HG03196 (cell line): ENCODE measurements around the gene TMEM91.
"Not testable (repeated sequence)": the region's sequence is repeated elsewhere in the genome, so short reads cannot be mapped to it uniquely, and the experiment has no call there.

ENCODE experiments used
- ATAC-seq: cut with Tn5 transposase; IDR thresholded peaks from one replicate; pipeline ENCODE4 v1.9.1; 2021; ENCODE audit not compliant: unreplicated experiment

TMEM91 gene

DNA sequence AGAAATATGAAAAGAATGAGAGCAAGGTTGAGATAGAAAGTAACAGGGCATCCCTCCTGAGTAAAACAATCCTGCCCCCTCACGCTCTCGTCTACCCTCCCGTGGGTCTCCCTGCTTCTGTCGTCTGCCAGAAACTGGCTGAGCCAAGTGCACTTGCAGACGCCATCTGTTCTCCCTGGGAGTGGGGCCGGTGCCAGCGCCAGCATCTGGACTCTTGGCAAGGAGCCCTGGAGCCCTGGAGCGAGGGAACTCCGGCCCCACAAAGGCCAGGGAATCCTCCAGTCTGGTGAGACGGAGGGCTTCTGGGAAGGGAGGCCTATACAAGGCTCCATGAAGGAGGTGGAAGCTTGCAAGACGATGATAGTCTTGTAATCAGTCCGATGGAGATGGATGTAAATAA, 2.3 kb upstream of the TMEM91 start:
- ATAC-seq: no peak

DNA sequence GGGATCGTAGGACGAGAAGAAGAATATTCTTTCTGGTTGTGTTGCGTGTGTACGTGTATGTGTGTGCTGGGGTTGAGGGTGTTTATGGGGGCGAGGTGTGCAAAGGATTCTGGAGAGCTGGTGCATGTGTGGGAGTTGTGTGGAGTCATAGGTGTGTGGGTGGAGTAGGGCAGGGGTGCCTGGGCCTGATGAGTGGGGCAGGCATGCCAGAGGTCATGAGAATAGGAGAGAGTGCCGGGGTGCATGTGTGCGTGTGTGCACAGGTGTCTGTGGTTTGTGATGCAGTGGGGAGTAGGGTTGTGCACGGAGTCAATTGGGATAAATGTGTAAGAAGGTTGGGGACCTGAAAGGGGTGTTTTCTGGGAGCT, 649 bp downstream of the TMEM91 start:
- no peak for ATAC-seq

DNA sequence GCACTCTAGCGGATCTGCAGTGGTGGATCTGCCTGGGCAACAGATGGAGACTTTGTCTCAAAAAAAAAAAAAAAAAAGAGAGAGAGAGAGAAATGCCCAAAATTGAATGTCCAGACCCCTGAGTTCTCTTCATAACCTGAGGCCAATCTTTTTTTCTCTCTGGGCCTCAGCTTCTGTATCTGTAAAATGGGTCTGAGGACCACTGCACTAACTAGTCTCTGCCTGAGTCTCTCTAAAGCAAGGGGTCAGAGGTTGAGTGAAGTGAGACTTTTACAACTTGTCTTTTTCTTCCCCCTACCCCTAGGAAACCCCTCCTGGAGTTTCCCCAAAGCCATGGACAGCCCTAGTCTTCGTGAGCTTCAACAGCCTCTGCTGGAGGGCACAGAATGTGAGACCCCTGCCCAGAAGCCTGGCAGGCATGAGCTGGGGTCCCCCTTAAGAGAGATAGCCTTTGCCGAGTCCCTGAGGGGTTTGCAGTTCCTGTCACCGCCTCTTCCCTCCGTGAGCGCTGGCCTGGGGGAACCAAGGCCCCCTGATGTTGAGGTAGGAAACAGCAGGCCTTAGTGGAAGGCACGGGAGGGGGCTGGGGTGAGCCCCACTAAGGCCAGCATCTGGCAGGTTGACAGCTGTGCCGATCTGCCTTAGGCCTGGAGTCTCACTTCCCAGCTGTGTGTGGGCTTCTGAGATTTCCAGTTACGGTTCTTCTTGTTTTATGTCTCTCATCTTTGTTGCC, 1.8 kb downstream of the TMEM91 start:
- peak; percentile 50 for ATAC-seq

DNA sequence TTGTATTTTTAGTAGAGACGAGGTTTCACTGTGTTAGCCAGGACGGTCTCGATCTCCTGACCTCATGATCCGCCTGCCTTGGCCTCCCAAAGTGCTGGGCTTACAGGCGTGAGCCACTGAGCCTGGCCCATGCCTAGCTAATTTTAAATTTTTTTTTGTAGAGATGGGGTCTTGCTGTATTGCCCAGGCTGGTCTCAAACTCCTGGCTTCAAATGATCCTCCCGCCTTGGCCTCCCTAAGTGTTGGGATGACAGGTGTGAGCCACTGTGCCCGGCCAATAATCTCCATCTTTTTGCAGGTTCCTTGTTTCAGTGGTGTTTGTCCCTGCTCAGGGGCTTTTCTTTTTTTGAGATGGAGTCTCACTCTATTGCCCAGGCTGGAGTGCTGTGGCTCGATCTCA, 5.2 kb downstream of the TMEM91 start:
- ATAC-seq: not testable (repeated sequence)

DNA sequence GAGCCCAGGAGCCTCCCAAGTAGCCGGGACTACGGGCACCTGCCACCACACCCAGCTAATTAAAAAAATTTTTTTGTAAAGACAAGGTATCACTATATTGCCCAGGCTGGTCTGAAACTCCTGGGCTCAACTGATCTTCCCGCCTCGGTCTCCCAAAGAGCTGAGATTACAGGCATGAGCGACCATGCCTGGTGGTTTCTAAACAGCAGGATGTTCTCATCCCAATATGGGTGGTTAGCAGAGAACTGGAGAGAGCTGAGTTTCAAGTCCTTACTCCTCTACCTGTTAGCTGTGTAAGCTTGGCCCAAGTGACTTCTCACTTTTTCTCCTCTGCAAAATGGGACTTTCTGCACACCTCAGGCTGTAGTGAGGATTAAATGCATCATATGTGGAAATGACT, 8.0 kb downstream of the TMEM91 start:
- no peak for ATAC-seq

DNA sequence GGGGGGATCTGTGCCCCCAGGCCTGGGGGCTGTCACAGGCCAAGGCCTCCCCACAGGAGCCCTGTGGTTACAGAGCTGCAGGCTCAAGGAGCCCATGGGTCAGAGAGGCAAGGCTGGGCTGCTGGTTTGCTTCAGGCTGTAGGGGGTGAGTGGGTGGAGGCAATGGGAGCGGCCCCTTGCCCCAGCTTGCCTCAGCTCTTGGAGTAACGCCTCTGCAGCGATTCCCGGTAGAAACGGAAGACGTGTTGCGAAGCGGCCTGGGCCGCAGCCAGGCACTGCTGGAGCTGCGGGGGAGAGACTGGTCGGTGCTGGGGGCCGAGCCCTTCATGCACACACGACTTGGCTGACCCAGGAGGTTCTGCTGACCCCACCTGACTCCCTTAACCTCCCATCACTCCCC, 10.1 kb downstream of the TMEM91 start:
- no peak for ATAC-seq

DNA sequence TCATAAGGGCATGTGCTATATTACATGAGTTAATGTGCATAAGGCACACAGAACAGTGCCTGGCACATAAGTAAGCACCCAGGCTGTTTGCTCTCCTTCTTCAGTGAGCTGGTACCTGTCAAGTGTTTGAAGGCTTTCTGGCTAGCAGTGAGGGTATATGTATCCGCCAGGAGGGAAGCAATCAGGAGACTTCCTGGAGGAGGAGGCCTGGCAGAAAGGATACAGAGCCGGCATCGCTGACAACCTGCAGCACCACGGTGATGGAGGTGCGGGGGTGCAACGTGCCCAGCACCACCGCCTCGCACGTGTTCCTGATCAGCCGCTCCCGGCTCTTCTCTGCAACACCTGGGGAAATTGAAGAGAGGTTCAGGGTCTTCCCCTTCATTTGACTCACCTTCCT, 15.3 kb downstream of the TMEM91 start:
- no peak for ATAC-seq

DNA sequence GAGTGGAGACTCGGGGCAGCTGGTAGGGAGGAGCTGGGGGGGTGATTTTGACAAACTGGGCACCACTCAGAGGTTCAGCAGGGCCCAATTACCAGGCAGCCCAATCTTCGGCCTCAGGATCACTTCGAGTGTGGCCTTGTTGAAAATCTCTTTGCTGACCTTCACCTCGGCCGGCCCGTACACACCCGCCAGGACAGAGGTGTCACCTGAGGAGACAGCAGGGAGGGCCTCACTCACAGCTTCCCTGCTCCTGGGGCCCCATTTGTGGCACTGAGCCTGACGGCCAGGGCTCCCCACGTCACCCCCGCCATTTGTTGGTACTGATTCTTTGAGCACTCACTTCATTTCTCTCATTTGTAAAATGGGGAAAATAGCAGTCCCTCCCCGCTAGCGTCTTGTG, 16.4 kb downstream of the TMEM91 start:
- no peak for ATAC-seq

DNA sequence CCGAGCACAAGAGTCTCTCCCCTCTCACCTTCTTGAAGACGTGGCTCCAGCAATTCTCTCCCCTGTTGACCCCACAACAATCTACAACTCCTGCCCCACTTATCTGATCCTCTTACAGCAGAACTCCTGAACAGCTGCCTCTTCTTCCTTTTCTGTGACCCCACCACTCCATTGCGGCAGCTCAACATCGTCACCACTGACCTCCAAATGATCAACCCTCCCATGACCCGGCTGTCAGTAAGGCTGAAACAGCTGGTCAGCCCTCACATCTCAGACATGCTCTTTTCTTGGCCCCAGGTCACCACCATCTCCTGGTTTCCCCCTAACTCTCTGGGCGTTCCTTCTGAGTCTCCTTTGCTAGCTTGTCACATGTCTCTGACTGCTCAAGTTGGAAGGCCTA, 19.0 kb downstream of the TMEM91 start:
- no peak for ATAC-seq

DNA sequence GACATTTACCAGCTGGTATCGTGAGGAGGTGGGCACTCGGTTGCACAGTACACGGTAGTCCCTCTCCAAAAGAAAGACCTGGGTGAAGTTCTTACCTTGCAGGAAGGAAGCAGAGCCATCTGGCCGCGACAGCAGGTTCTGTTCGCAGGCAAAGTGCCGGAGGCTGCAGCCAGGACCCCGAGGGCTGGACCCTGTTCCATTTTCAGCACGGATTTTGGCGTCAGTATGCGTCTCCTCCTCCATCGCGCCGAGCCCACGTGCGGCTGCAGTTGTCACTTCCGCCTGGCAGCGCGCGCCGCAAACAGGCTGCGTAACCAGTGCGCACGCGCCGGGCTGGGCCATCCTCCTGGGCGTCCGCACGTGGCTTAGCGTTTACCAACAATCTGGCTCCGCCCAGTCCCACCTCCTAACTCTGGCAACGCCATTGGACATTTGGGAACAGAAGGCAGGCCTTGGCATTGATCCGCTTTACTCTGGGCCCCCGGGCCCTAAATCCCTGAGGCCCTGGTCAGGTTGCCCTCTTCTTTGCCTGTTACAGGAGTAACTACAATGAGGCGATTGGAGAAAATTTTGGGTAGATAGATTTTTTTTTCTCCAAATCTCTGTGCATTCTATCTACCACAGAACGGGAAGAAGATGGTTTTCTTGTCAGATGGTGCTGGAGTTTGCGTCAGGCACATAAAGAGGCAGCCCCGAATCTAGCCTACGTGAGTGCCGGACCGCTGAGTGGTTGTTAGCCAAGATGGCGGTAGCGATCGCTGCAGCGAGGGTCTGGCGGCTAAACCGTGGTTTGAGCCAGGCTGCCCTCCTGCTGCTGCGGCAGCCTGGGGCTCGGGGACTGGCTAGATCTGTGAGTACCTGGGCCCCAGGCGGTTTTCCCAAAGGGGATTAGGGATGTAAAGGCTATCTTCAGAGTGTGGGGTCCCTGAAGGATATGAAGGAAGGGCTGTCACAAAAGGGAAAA, 21.0 kb downstream of the TMEM91 start, which contains the start of the genes BCKDHA and EXOSC5:
Gene BCKDHA (plus strand): TSS at position 733 of the 964 bp plus-strand sequence. CDS start 10 bp downstream, at position 743.
Gene EXOSC5 (minus strand): TSS at position 274 of the 964 bp plus-strand sequence. CDS start 31 bp downstream, at position 243.
- peak; percentile 87 for ATAC-seq

DNA sequence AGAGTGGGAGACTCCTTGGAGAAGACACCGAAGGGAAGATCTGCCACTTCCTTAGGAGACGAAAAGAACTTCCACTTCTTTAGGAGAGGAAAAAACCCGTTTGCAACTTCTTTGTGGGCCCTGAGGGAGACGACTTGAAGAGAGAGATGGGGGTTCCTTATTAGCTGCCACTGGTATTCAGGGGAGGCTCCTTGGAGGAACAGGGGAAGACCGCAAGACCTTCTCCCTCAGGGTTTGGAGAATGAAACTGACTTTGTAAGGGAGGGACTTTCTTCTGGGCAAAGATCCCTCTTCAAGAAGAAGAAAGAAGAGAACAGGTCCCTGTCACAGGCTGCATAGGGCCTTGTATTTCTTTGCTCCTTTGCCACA, 21.7 kb downstream of the TMEM91 start:
- ATAC-seq: no peak

DNA sequence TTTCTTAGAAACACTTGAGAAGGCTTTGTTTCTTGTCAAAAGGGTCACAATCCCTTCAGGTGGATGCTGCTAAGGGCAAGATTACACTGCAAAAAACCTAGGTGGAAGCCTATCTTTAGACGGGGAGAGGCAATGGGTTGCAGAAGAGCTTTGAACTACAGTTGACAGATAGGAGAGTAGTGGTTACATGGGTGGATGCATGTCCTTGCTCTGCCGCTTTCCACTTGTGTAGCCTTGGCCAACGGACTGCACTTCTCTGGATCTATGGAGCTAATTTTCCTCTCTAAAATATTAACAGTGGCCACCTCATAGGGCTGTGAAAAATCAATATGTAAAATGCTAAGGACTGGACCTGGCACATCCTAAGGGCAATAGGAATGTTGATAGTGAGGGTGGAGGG, 22.3 kb downstream of the TMEM91 start:
- no peak for ATAC-seq

DNA sequence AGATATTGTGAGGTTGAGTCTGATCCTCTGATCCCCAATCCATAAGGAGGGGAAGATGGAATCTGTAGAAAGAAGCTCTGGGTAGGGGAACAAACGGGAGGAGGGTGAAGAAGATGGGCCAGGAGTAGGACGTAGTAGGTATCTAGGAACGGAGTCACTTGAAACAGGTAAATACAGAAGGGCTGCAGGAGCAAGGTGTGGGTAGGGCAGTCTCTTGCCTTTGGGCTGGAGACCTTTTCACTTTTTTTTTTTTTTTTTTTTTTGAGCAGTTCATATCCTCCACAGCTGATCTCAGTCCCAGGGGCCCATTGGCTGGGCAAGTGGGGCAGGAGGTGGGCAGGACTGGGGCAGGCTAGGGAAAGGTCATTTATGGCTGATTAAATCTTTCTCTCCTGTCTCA, 22.8 kb downstream of the TMEM91 start:
- ATAC-seq: no peak

DNA sequence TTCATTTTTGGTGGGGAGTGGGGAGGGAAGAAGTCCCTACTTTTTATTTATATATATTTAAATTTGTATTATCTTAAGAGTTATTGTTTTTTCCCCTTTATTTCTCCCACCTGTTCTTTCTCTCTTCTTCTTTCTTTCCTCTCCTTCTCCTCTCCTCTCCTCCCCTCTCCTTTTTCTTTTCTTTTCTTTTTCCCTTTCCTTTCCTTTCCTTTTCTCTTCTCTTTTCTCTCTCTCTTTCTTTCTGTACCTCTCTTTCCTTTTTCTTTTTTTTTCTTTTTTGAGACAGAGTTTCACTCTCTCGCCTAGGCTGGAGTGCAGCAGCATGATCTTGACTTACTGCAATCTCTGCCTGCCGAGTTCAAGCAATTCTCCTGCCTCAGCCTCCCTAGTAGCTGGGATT, 23.2 kb downstream of the TMEM91 start:
- no peak for ATAC-seq

DNA sequence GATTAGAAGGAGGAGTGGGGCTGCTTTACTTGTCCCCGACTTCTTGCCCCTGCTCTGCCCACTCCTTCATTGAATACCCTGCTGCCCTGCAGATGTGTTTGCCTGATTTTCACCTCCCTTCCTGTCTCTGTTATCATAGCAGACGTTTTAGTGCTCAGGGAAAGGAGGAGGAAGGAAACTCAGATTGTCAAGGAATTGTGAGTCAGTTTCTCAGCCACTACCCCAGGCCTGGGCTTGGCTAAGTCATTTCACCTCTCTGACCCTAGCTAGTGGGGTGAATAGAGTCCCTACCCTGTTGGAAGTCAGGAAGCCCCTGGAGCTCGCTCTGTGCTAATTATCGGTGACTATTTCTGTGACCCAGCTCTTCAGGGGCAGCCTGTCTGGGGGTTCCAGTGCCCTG, 25.1 kb downstream of the TMEM91 start:
- no peak for ATAC-seq

DNA sequence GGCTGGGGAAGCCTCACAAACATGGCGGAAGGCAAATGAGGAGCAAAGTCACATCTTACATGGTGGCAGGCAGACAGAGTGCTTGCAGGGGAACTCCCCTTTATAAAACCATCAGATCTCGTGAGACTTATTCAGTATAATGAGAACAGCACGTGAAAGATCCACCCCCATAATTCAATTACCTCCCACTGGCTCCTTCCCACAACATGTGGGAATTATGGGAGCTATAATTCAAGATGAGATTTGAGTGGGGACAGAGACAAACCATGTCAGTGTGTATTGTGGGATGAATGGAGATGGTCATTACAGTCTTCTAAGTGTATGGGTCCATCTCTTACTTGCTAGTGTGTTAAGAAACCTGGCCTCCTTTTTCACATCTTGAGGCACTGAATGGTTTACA, 25.7 kb downstream of the TMEM91 start:
- no peak for ATAC-seq

DNA sequence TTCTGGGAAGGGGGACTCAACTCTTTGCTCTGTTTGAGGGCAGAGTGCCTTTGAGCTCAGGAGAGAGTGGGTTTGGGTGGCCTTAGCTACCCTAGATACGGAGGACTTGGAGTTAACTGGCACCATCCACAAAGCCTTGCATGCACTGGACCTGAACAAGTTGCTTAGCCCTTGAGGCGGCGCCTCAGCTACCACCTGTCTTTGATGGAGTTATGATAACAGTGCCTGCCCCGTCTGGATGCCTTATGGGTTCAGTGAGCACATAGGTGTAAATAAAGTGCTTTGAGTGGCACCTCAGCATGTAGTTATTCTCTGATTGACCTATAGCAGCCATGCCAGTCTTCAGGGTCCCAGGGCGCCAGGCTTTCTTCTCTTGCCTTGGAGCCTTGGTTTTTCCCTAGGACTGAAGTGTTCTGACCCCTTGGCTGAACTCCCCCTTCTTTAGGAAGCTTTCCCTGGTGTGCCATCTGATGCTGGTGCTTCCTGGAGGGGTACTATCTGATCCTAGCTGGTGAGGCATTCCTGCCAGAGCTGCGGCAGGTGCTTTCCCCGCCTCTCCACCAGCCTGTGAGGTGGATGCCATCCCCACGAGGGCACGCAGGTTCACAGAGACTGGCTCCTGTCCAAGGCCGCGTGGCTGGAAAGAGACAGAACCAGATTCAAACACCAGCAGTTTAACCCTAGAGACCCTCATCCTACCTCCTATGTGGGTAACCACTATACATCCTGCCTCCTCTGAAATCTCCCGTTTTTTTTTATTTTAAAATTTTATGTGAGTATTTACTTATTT, 27.0 kb downstream of the TMEM91 start:
- ATAC-seq: no peak

DNA sequence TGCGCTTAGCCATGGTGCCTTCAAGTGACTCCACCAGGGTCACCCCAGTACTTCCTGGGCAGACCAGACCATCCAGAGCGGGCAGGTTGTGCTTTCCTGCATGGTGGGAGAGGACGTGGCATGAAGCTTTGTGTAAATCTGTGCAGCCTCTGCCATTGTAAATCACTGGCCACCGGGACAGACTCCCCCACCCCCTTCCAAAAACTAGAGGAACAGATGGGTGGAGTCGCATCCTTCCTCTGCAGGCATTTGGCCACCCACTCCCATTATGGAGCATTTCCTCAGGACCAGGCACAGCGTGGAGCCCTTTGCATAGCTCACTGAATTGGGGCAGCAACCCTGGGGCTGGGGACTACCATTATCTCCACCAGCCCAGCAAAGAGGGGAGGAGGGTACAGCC, 29.4 kb downstream of the TMEM91 start:
- ATAC-seq: no peak

DNA sequence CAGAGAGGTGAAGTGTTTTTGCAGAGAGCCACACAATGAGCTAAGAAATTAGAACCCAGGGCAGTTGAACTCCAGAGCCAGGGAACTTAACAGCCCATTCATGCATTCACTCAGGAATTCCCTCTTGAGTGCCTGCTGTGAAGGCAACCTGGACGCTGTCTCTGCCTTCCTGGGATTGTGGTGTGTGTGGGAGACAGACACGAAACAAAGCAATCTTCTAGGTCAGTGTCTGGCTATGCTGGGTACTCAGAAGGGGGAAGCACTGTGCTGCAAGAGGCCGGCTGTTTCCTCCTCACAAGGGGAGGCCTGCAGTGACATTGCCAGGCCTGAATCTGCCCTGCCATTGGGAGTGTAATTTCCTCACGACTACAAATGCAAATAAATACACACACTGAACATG, 30.9 kb downstream of the TMEM91 start:
- ATAC-seq: no peak

DNA sequence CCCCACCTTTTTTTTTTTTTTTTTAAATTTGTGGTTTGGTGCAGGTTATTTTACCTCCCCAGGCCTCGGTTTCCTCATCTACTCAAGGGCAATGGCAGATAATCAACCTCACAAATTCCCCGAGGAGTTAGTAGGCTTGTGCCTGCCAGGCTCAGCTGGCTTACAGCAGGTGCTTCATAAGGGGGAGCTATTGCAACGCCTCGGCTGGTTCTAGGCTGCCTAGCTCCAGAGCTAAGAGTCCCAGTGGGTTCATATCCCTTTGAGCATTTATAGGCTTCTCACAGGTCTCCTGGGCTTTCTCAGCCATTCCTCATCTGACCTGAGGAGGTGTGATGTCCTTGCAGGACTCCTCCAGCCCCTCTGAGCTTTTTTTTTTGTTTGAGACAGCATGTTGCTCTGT, 31.9 kb downstream of the TMEM91 start:
- no peak for ATAC-seq

DNA sequence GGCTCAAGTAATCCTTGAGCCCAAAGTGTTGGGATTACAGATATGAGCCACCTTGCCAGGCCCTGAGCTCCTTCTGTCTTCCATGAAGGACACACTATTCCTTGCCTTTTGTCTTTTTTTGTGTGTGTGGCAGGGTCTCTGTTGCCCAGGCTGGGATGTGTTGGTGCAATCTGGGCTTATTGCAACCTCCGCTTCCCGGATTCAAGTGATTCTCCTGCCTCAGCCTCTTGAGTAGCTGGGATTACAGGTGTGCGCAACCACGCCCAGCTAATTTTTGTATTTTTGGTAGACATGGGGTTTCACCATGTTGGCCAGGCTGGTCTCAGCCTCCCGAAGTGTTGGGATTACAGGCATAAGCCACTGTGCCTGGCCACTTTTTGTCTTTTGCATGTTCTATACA, 32.5 kb downstream of the TMEM91 start:
- ATAC-seq: not testable (repeated sequence)
